ENCODE results near the gene CCDC149.

Gene CCDC149

GRCh38 chr4:24801136-24801855 lies 111.5 kb downstream of the CCDC149 start:
- DNase-seq (ENCODE audit: low spot score) = no peak
- peak overlapping the region; percentile 60 to 79 for H3K27ac ChIP-seq
- H3K4me3 ChIP-seq = peak overlapping the region; percentile 66
- TF ChIP-seq CTCF (IDR thresholded peaks at IDR 0.05) = no peak

- no peak for DNase-seq (ENCODE audit: low spot score)
- TF ChIP-seq CTCF (IDR thresholded peaks at IDR 0.05) = no peak
These were observed 112.4 kb downstream of the CCDC149 start for GRCh38 chr4:24800325-24800895.

GRCh38 chr4:24799544-24800324 lies 113.1 kb downstream of the CCDC149 start:
- H3K4me3 ChIP-seq = peak overlapping the region; percentile 66
- TF ChIP-seq CTCF (IDR thresholded peaks at IDR 0.05) = no peak
- H3K27ac ChIP-seq = peak overlapping the region; percentile 57 to 60
- DNase-seq (ENCODE audit: low spot score) = no peak

More at GRCh38 chr4:24800325-24800895, 112.4 kb downstream of the CCDC149 start:
- H3K27ac ChIP-seq = peak overlapping the region; percentile 57 to 60
- peak overlapping the region; percentile 66 for H3K4me3 ChIP-seq

- Histone ChIP-seq H3K4me3 (no peak overlapping the region), H3K27ac (peak overlapping the region in 1 of 2 donors; percentile 18)
- TF ChIP-seq CTCF (IDR thresholded peaks at IDR 0.05) = no peak
- DNase-seq (ENCODE audit: low spot score) = no peak
These were observed 113.7 kb downstream of the CCDC149 start for GRCh38 chr4:24799196-24799543.

- Histone ChIP-seq H3K4me3 (no peak overlapping the region), H3K27ac (peak overlapping the region in 1 of 2 donors; percentile 36)
- DNase-seq (ENCODE audit: low spot score) = no peak
- no peak for TF ChIP-seq CTCF (IDR thresholded peaks at IDR 0.05)
These were observed 114.7 kb downstream of the CCDC149 start for GRCh38 chr4:24798036-24798610.

- Histone ChIP-seq H3K27ac (peak overlapping the region; percentile 68 to 88), H3K4me3 (peak overlapping the region; percentile 9)
- DNase-seq (ENCODE audit: low spot score) = no peak
- no peak for TF ChIP-seq CTCF (IDR thresholded peaks at IDR 0.05)
These were observed 116.2 kb downstream of the CCDC149 start for GRCh38 chr4:24796620-24797019.
